Right atrium auricular region (tissue), 2 donors: ENCODE measurements around the gene RRP9. TPM values are rescaled to one million over a fixed set of nuclear protein-coding genes. Genes with fewer than 3 reads are reported as not detected.

Experiments used
- DNase-seq: peaks from one replicate; pipeline ENCODE4 v3.0.0-alpha.2; 2019; ENCODE audit warnings: low spot score
- H3K27ac ChIP-seq, 2 donors: fragments of 200-600 bp; sonication (generic); 1 replicate in 1 of 2; 2 replicates in 1 of 2; pipeline ENCODE4 v1.5.1; 2016 to 2019
- H3K27me3 ChIP-seq, 2 donors: fragments of 200-600 bp; sonication (generic); one replicate each; pipeline versions ENCODE4 v1.5.1 to v1.6.0; 2017 to 2019
- H3K36me3 ChIP-seq: fragments of 200-600 bp; sonication (generic); one replicate; pipeline ENCODE4 v1.5.1; 2016
- H3K4me1 ChIP-seq, 2 donors: fragments of 200-600 bp; sonication (generic); one replicate each; pipeline versions ENCODE4 v1.5.1 to v1.6.0; 2017 to 2019
- H3K4me3 ChIP-seq, 2 donors: fragments of 200-600 bp; sonication (generic); 1 replicate in 1 of 2; 2 replicates in 1 of 2; pipeline ENCODE4 v1.5.1; 2017 to 2019; ENCODE audit warnings: mild to moderate bottlenecking in 1 of 2, moderate library complexity in 1 of 2
- H3K9me3 ChIP-seq, 2 donors: fragments of 200-600 bp; sonication (generic); one replicate each; pipeline ENCODE4 v1.5.1; 2019
- total RNA-seq, 2 donors: library from RNA; depleted of rRNA; stranded (reverse); fragments of >200 nt; gene quantifications; one replicate each; pipeline ENCODE4 v1.1.0, GENCODE V29; 2016
- TF ChIP-seq, protein P1 (sequence below), 2 donors: fragments of 200-600 bp; sonication (generic); IDR thresholded peaks; one replicate each; pipeline ENCODE4 v1.5.1; 2019; ENCODE audit warnings: antibody characterized with exemption in 2 of 2

The RRP9 gene
- total RNA-seq, 2 donors from 2014 or later, result 6.3 to 11.1 TPM

DNA sequence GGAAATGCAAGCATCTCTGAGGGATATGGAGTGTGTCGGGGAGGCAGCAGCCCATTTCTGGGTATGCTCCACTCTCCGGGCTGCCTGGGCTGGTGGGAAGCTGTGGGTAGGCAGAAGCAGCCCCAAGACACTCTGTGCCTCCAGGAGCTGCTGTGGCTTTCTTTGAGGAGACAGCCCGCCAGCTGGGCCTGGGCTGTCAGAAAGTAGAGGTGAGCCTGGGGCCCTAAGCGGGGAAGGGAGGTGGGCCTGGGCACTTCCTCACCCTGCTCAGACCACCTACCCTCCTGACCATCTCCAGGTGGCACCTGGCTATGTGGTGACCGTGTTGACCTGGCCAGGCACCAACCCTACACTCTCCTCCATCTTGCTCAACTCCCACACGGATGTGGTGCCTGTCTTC is 43.4 kb upstream of the RRP9 start:
- DNase-seq, result no peak
- H3K27ac ChIP-seq, result no peak overlapping the region
- no peaks in the 10 kb centered on the region for H3K27me3 ChIP-seq
- no peaks in the 10 kb centered on the region for H3K9me3 ChIP-seq
- H3K4me3 ChIP-seq, result no peak overlapping the region
- H3K36me3 ChIP-seq, result no peaks in the 10 kb centered on the region
- H3K4me1 ChIP-seq, result peaks cover 0 to 26% of the 10 kb centered on the region in 2 donors
- TF ChIP-seq, protein P1, sequence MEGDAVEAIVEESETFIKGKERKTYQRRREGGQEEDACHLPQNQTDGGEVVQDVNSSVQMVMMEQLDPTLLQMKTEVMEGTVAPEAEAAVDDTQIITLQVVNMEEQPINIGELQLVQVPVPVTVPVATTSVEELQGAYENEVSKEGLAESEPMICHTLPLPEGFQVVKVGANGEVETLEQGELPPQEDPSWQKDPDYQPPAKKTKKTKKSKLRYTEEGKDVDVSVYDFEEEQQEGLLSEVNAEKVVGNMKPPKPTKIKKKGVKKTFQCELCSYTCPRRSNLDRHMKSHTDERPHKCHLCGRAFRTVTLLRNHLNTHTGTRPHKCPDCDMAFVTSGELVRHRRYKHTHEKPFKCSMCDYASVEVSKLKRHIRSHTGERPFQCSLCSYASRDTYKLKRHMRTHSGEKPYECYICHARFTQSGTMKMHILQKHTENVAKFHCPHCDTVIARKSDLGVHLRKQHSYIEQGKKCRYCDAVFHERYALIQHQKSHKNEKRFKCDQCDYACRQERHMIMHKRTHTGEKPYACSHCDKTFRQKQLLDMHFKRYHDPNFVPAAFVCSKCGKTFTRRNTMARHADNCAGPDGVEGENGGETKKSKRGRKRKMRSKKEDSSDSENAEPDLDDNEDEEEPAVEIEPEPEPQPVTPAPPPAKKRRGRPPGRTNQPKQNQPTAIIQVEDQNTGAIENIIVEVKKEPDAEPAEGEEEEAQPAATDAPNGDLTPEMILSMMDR (IDR thresholded peaks at IDR 0.05), result no peak

GRCh38 chr3:51984269-51984647 is 42.6 kb upstream of the RRP9 start:
- TF ChIP-seq, protein P1 (IDR thresholded peaks at IDR 0.05), result no peak
- H3K27me3 ChIP-seq, result no peaks in the 10 kb centered on the region
- no peaks in the 10 kb centered on the region for H3K9me3 ChIP-seq
- no peaks in the 10 kb centered on the region for H3K36me3 ChIP-seq
- no peak overlapping the region for H3K4me3 ChIP-seq
- H3K4me1 ChIP-seq, result peaks cover 0 to 23% of the 10 kb centered on the region in 2 donors
- no peak for DNase-seq
- peak overlapping the region; percentile 92 to 97 for H3K27ac ChIP-seq

DNA sequence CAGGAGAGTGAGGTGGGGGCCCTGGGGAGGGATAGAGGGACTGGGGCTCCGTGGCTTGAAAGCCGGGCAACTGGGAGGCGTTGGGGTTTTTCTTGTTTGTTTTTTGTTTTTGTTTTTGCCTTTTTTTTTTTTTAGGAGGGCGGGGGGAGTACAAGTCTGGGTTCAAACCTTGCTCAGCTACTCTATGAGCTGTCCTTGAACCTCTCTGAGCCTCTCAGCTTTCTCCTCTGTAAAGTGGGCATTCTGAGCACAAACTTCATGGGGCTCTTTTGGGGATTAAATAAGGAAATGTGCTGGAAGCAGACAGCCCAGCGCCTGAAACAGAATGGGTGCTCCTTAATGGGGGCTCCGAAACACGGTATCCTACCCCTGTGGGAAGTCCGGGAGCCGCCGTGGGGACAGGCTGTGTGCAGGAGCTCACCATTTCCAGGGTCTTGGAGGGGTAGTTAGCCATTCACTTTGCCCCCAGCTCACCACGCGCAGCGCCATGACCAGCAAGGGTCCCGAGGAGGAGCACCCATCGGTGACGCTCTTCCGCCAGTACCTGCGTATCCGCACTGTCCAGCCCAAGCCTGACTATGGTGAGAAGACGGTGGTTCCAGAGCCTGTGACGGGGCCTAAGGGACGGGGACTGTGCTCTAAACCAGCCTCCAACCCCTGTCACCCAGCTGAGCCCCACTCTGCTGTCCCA is 42.0 kb upstream of the RRP9 start:
- no peak for DNase-seq
- TF ChIP-seq, protein P1 (IDR thresholded peaks at IDR 0.05), result no peak
- Histone ChIP-seq H3K36me3 (no peaks in the 10 kb centered on the region), H3K27ac (peak overlapping the region; percentile 92 to 97), H3K27me3 (no peaks in the 10 kb centered on the region), H3K4me1 (peaks cover 0 to 23% of the 10 kb centered on the region in 2 donors), H3K4me3 (peak overlapping the region; percentile 50 to 68), H3K9me3 (no peaks in the 10 kb centered on the region)

DNA sequence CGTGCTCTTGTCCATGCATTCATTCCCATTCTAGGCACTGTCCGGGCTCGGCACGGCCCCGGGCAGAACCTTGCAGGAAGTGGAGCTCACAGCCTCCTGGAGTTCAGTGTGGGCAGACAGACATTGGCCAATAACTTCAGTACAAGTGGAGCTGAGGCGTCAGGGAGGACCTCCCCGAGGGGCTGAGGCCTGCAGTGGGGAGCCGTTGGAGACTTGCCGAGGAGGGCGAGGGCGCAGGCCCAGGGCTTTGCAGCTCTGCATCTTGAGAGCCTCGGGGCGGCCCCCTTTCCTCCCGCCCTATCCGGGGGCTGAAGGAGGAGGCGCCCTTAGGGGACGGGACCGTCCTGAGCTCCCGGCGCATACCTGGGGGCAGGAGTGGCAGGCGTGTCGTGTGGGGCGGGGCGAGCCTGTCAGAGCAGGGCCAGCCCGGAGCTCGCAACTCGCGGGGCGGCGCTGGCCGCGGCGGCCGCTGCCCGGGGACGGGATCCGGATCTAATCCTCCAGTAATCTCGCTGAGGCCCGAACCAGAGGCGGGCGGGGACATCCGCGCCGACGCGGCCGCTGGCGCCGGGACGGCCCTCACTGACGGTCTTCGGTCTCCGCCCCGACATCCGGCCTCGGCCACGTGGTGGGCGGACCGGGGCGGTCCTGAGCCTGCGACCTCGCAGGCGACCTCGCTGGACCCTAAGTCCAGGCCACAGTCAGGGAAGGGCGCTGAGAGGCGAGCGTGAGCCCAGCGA is 41.3 kb upstream of the RRP9 start, which contains the start of gene ACY1:
Gene ACY1, plus strand, starts transcription at position 698 of the 740 bp plus-strand sequence. CDS start 530 bp downstream, outside the sequence.
- TF ChIP-seq, protein P1 (IDR thresholded peaks at IDR 0.05), result no peak
- Histone ChIP-seq H3K9me3 (no peaks in the 10 kb centered on the region), H3K4me1 (peaks cover 0 to 23% of the 10 kb centered on the region in 2 donors), H3K36me3 (no peaks in the 10 kb centered on the region), H3K27me3 (no peaks in the 10 kb centered on the region), H3K27ac (peak within 1 kb of the TSS; percentile 92 to 97), H3K4me3 (peak within 1 kb of the TSS; percentile 50 to 68)
- peak; percentile 86 for DNase-seq

- Histone ChIP-seq H3K9me3 (no peaks in the 10 kb centered on the region), H3K27me3 (no peaks in the 10 kb centered on the region), H3K27ac (peak overlapping the region; percentile 92 to 97), H3K4me1 (peaks cover 0 to 23% of the 10 kb centered on the region in 2 donors), H3K36me3 (no peaks in the 10 kb centered on the region), H3K4me3 (peak overlapping the region; percentile 50 to 68)
- no peak for DNase-seq
- TF ChIP-seq, protein P1 (IDR thresholded peaks at IDR 0.05), result peak; percentile 22 to 43
These were observed 40.7 kb upstream of the RRP9 start for GRCh38 chr3:51982352-51982837.
